ENCODE data around the gene WDR43.

DNA sequence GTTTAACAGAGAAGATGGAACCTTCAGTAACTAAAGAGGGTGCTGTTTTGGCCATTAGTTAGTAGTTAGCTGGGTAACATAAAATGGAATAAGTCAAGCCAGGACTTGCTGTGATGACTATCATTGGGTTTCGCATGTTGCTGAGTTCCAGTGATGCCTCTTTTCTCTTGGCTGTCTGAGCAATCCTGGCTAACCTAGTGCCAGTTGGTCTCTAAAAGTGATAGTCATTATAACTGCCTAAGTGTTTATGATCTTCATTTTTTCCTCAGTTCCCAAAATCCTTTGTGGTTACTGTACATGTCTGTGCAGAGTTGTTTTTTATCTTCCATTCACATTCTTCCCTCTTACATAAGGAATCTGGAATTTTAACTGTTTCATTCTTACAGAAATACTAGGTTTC lies 33.4 kb downstream of the WDR43 start:
- TF ChIP-seq, protein P1, sequence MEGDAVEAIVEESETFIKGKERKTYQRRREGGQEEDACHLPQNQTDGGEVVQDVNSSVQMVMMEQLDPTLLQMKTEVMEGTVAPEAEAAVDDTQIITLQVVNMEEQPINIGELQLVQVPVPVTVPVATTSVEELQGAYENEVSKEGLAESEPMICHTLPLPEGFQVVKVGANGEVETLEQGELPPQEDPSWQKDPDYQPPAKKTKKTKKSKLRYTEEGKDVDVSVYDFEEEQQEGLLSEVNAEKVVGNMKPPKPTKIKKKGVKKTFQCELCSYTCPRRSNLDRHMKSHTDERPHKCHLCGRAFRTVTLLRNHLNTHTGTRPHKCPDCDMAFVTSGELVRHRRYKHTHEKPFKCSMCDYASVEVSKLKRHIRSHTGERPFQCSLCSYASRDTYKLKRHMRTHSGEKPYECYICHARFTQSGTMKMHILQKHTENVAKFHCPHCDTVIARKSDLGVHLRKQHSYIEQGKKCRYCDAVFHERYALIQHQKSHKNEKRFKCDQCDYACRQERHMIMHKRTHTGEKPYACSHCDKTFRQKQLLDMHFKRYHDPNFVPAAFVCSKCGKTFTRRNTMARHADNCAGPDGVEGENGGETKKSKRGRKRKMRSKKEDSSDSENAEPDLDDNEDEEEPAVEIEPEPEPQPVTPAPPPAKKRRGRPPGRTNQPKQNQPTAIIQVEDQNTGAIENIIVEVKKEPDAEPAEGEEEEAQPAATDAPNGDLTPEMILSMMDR (IDR thresholded peaks at IDR 0.05): no peak
- no peak for TF ChIP-seq POLR2A (IDR thresholded peaks at IDR 0.05)
- no peak for TF ChIP-seq EP300 (IDR thresholded peaks at IDR 0.05; ENCODE audit: low read depth)
- TF ChIP-seq POLR2AphosphoS5 (IDR thresholded peaks at IDR 0.05): no peak

All from transverse colon (tissue), 4 donors.